ENCODE data around the gene SS18.

SS18 gene

GRCh38 chr18:26002375-26002910, 88.0 kb downstream of the SS18 start:
- DNase-seq (ENCODE audit: low read depth) = no peak

- DNase-seq (ENCODE audit: low read depth) = no peak
Observed at GRCh38 chr18:25998461-25998860, 92.0 kb downstream of the SS18 start.

DNA sequence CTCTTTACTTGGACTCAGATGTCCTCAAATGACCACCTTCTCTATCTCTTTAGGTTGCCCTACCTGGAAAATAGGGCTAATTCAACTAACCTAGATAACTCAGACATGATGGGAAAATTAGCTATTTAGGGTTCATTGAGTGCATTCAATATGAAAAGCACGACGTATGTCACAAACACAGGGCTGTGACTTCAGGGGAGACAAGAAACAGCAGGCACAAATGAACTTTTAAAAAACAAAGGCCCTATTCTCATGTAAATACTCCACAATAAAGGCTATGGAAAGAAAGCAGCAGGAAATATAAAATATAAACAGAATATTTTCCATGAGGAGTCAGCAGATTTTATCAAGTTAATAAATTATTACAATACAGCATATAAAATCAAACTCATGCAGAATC, 97.8 kb downstream of the SS18 start:
- no peak for DNase-seq (ENCODE audit: low read depth)

GRCh38 chr18:25990473-25990872, 99.9 kb downstream of the SS18 start:
- no peak for DNase-seq (ENCODE audit: low read depth)

- DNase-seq (ENCODE audit: low read depth) = no peak
Observed at GRCh38 chr18:25985707-25986394, 104.6 kb downstream of the SS18 start.

DNA sequence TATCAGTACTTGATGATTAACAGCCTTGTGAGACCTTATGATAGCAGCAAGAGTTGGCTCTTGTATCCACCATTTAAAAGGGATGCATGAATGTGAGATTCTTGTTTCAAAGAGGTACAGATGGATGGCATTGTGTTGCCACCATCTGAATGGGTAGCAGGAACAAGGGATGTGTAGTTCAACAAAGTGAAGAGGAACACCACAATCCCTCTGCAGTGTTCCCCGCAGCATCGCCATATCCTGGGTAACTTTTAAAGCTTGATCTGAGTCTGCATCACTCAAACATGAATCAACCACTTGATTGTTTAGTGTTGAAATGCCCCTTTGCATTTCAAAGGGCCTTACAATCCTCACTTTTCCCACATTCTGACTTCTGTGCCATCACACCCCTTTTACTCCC, 106.7 kb downstream of the SS18 start:
- no peak for DNase-seq (ENCODE audit: low read depth)

- no peak for DNase-seq (ENCODE audit: low read depth)
Observed at GRCh38 chr18:25982961-25983360, 107.5 kb downstream of the SS18 start.

GRCh38 chr18:25982153-25982552, 108.3 kb downstream of the SS18 start:
- DNase-seq (ENCODE audit: low read depth) = no peak

- DNase-seq (ENCODE audit: low read depth) = no peak
Observed at GRCh38 chr18:25979369-25980040, 110.9 kb downstream of the SS18 start.

- no peak for DNase-seq (ENCODE audit: low read depth)
Observed at GRCh38 chr18:25976554-25976953, 113.9 kb downstream of the SS18 start.

DNA sequence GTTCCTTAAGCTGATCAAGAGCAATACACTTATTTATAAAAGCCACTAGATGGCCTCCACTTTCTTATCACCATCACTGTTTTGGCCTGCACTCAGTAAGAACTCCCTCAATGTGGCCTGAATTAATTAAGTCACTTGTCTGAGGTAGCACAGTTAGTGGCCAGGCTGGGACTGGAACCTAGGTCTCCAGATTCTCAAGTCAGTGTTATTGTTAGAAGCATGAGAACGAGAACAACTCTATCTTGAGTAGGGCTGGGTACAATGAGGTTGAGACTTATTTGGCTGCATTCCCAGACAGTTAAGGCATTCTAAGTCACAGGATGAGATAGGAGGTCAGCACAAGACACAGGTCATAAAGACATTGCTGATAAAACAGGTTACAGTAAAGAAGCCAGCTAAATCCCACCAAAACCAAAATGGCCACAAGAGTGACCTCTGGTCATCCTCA, 115.8 kb downstream of the SS18 start:
- DNase-seq (ENCODE audit: low read depth) = no peak
